Measurements from ENCODE around the gene SPACA4.

- TF ChIP-seq CTCF (conservative IDR thresholded peaks at IDR 0.05; ENCODE audit: low read length) (no peak), EZH2phosphoT487 (IDR thresholded peaks at IDR 0.05; ENCODE audit: borderline replicate concordance) (no peak)
Measured at GRCh38 chr19:48644839-48645619, 38.5 kb downstream of the SPACA4 start.
